IMR-90 (cell line): ENCODE data around the gene AP3S1. TPM values are rescaled to one million over a fixed set of nuclear protein-coding genes. Genes with fewer than 3 reads are reported as not detected.

ENCODE experiments used
- ATAC-seq: fragments of 200-7000 bp; cut with Tn5 transposase; 2 replicates; pipeline ENCODE4 v1.9.1; 2020; ENCODE audit warnings: low read depth, mild to moderate bottlenecking, moderate library complexity
- BruUV-seq: library from RNA; stranded (reverse); fragments of 400-500 nt; replicated peaks from 2 replicates; lab custom pipeline; 2021; lab: Mats Ljungman, UMichigan
- CTCF ChIA-PET: fragments of 300-600 bp; formaldehyde crosslinking; extraction: SDS; loops from one replicate; lab custom pipeline; 2021; ENCODE audit warnings: antibody characterized with exemption; lab: Yijun Ruan, JAX
- POLR2A ChIA-PET: fragments of 300-600 bp; sonication (Branson Sonifier 250); formaldehyde crosslinking; loops from one replicate; lab custom pipeline; 2022; ENCODE audit warnings: antibody characterized with exemption; ENCODE audit not compliant: unreplicated experiment; lab: Charles Lee
- DNase-seq: peaks from one replicate; pipeline ENCODE4 v3.0.0; 2013
- H2AFZ ChIP-seq: replicated peaks from 2 replicates; pipeline ENCODE3; 2013; ENCODE audit warnings: low read length, mild to moderate bottlenecking; ENCODE audit not compliant: poor library complexity
- H2AK5ac ChIP-seq: 2 replicates; pipeline ENCODE4 v1.6.1; 2013; ENCODE audit warnings: low read depth, low read length, inconsistent platforms
- H2AK9ac ChIP-seq: replicated peaks from 2 replicates; pipeline ENCODE3; 2013; ENCODE audit warnings: mild to moderate bottlenecking, low read depth, low read length, moderate library complexity; ENCODE audit not compliant: poor library complexity
- H2BK120ac ChIP-seq: 2 replicates; pipeline ENCODE4 v1.6.1; 2013; ENCODE audit warnings: low read depth, low read length, inconsistent platforms
- H2BK15ac ChIP-seq: 3 replicates; pipeline ENCODE4 v1.6.1; 2013; ENCODE audit warnings: low read depth, low read length, inconsistent platforms
- H2BK20ac ChIP-seq: 2 replicates; pipeline ENCODE4 v1.6.1; 2013; ENCODE audit warnings: low read depth, mild to moderate bottlenecking, inconsistent platforms, low read length, moderate library complexity
- H2BK5ac ChIP-seq: 2 replicates; pipeline ENCODE4 v1.6.1; 2013; ENCODE audit warnings: mild to moderate bottlenecking, low read depth, low read length, inconsistent platforms; ENCODE audit not compliant: poor library complexity, severe bottlenecking
- H3K14ac ChIP-seq: replicated peaks from 2 replicates; pipeline ENCODE4 v1.6.1; 2013; ENCODE audit warnings: low read depth, low read length, inconsistent platforms
- H3K18ac ChIP-seq: 2 replicates; pipeline ENCODE4 v1.6.1; 2013; ENCODE audit warnings: low read depth, low read length, control low read depth
- H3K23ac ChIP-seq: 2 replicates; pipeline ENCODE4 v1.6.1; 2013; ENCODE audit warnings: low read depth, low read length, inconsistent platforms
- H3K27ac ChIP-seq: 2 replicates; pipeline ENCODE4 v1.5.1; 2013; ENCODE audit warnings: mild to moderate bottlenecking, control low read depth, low read length; ENCODE audit not compliant: insufficient read depth
- H3K27me3 ChIP-seq: 2 replicates; pipeline ENCODE4 v1.6.1; 2013; ENCODE audit warnings: low read length; ENCODE audit not compliant: control insufficient read depth, insufficient read depth
- H3K36me3 ChIP-seq: 2 replicates; pipeline ENCODE4 v1.6.1; 2013; ENCODE audit warnings: low read length, mixed read lengths; ENCODE audit not compliant: control insufficient read depth, insufficient read depth
- H3K4ac ChIP-seq: 2 replicates; pipeline ENCODE4 v1.6.1; 2013; ENCODE audit warnings: low read depth, low read length, inconsistent platforms
- H3K4me1 ChIP-seq: 2 replicates; pipeline ENCODE4 v1.6.1; 2013; ENCODE audit warnings: low read length, mixed read lengths; ENCODE audit not compliant: control insufficient read depth, insufficient read depth
- H3K4me2 ChIP-seq: 2 replicates; pipeline ENCODE4 v1.6.1; 2013; ENCODE audit warnings: low read depth, mild to moderate bottlenecking, control low read depth, low read length, moderate library complexity
- H3K4me3 ChIP-seq: 2 replicates; pipeline ENCODE4 v1.5.1; 2013; ENCODE audit warnings: low read depth, mild to moderate bottlenecking, control low read depth, low read length, moderate library complexity; ENCODE audit not compliant: insufficient read depth
- H3K56ac ChIP-seq: 2 replicates; pipeline ENCODE4 v1.6.1; 2013; ENCODE audit warnings: low read length, inconsistent platforms; ENCODE audit not compliant: insufficient read depth; ENCODE audit errors: extremely low read depth
- H3K79me1 ChIP-seq, 2 experiments: 2 replicates each; pipeline ENCODE4 v1.6.1; 2013; ENCODE audit warnings: low read length in 2 of 2, inconsistent platforms in 1 of 2, low read depth in 1 of 2
- H3K9ac ChIP-seq: 2 replicates; pipeline ENCODE4 v1.6.1; 2013; ENCODE audit warnings: low read depth, low read length, control low read depth
- H3K9me1 ChIP-seq: 2 replicates; pipeline ENCODE4 v1.6.1; 2013; ENCODE audit warnings: low read length, inconsistent platforms; ENCODE audit not compliant: insufficient read depth
- H3K9me3 ChIP-seq: 2 replicates; pipeline ENCODE4 v1.6.1; 2013; ENCODE audit warnings: low read length; ENCODE audit not compliant: control insufficient read depth, insufficient read depth
- H4K20me1 ChIP-seq: 2 replicates; pipeline ENCODE4 v1.6.1; 2013; ENCODE audit warnings: low read length, inconsistent platforms; ENCODE audit not compliant: insufficient read depth
- H4K5ac ChIP-seq: 2 replicates; pipeline ENCODE4 v1.6.1; 2013; ENCODE audit warnings: mild to moderate bottlenecking, low read depth, low read length, control low read depth
- H4K8ac ChIP-seq, 2 experiments: 2 replicates each; pipeline ENCODE4 v1.6.1; 2013; ENCODE audit warnings: low read depth in 2 of 2, low read length in 2 of 2, control low read depth in 1 of 2, inconsistent platforms in 1 of 2
- H4K91ac ChIP-seq: 2 replicates; pipeline ENCODE4 v1.6.1; 2013; ENCODE audit warnings: low read depth, low read length, inconsistent platforms; ENCODE audit not compliant: insufficient read depth
- BHLHE40 ChIP-seq: fragments of 150-350 bp; IDR thresholded peaks from 2 replicates; pipeline ENCODE4 v1.6.1; 2016; ENCODE audit warnings: mild to moderate bottlenecking, low read depth, low read length
- CEBPB ChIP-seq: IDR thresholded peaks from 2 replicates; pipeline ENCODE4 v1.6.1; 2012; ENCODE audit warnings: low read depth, low read length, improper control_type of control experiment
- MAZ ChIP-seq: IDR thresholded peaks from 2 replicates; pipeline ENCODE4 v1.6.1; 2012; ENCODE audit warnings: low read depth, mild to moderate bottlenecking, low read length, improper control_type of control experiment, moderate library complexity, borderline replicate concordance
- RCOR1 ChIP-seq: IDR thresholded peaks from 2 replicates; pipeline ENCODE4 v1.6.1; 2012; ENCODE audit warnings: mild to moderate bottlenecking, low read length, improper control_type of control experiment; ENCODE audit not compliant: insufficient replicate concordance
- WGBS, 2 experiments: methylation state at CpG; one replicate each; pipeline versions ENCODE4 v1.1.5 to v1.1.7; 2013; ENCODE audit warnings: missing lambda C conversion rate in 2 of 2; ENCODE audit not compliant: insufficient read length in 1 of 2; ENCODE audit errors: extremely low coverage in 2 of 2; 5-methylcytosine and 5-hydroxymethylcytosine counted together
- dilution Hi-C: fragments of 300-500 bp; cut with HindIII; formaldehyde crosslinking; loops from one replicate; pipeline ENCODE4 v1.14.3; 2018; ENCODE audit warnings: low sequenced_read_pairs; ENCODE audit not compliant: unreplicated experiment
- in situ Hi-C: fragments of 300-500 bp; cut with MboI; formaldehyde crosslinking; loops from 3 replicates; pipeline ENCODE4 v1.14.3; 2019; ENCODE audit warnings: low sequenced_read_pairs, inconsistent platforms, mixed read lengths
- intact Hi-C: fragments of 100-400 bp; cut with micrococcal nuclease; formaldehyde crosslinking; loops from 2 replicates; pipeline ENCODE4 v1.10.0; 2022
- polyA plus RNA-seq, 3 experiments: library from polyadenylated mRNA; depleted of rRNA; stranded (reverse); fragments of >200 nt; gene quantifications; 2 replicates each; pipeline ENCODE4 v1.2.3, GENCODE V29; 2012; ENCODE audit warnings: low replicate concordance in 1 of 3
- total RNA-seq: library from RNA; depleted of rRNA; stranded (reverse); fragments of >200 nt; gene quantifications from 2 replicates; pipeline ENCODE4 v1.2.3, GENCODE V29; 2012
- TF ChIP-seq, protein P1 (sequence below): conservative IDR thresholded peaks from 2 replicates; pipeline ENCODE4 v1.5.1; 2012; ENCODE audit warnings: mild to moderate bottlenecking, low read depth, low read length, improper control_type of control experiment
- TF ChIP-seq, protein P2 (sequence below): fragments of 150-350 bp; IDR thresholded peaks from 2 replicates; pipeline ENCODE4 v1.6.1; 2017; ENCODE audit warnings: mild to moderate bottlenecking, antibody characterized with exemption, low read length, low read depth
- TF ChIP-seq, protein P3 (sequence below): fragments of 150-350 bp; IDR thresholded peaks from 2 replicates; pipeline ENCODE4 v1.6.1; 2016; ENCODE audit warnings: low read depth, mild to moderate bottlenecking, low read length, moderate library complexity, borderline replicate concordance

The AP3S1 gene
- total and polyA plus RNA-seq, 2 of the 4 experiments (the other 2 are of a cell fraction) = 21.9 to 73.1 TPM

DNA sequence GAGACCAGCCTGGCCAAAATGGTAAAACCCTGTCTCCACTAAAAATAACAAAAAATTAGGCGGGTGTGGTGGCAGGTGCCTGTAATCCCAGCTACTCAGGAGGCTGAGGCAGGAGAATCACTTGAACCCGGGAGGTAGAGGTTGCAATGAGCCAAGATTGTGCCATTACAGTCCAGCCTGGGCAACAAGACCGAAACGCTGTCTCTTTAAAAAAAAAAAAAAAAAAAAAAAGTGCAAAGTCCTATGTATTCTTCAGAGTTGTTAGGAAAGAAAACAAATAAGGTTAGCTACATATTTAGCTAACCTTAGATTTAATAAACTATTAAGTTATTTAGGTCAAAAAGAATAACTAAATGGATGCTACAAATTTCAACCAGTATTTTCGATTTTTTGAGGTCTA is 11.8 kb upstream of the AP3S1 start:
- intact Hi-C loops = loop anchor here (10.0 kb wide), 1 partner anchor 285 kb away; the partner anchor contains the start of gene FEM1C

More for the DNA sequence above, 11.8 kb upstream of the AP3S1 start:
- H3K4me3 ChIP-seq = no peak overlapping the region
- H4K20me1 ChIP-seq = no peaks in the 10 kb centered on the region
- H2BK15ac ChIP-seq = no peak overlapping the region
- no peak overlapping the region for H3K9ac ChIP-seq
- no peak overlapping the region for H2AFZ ChIP-seq
- no peak overlapping the region for H2BK20ac ChIP-seq
- no peak overlapping the region for H3K56ac ChIP-seq
- ChIA-PET POLR2A (interaction anchor here (0.7 kb wide), 1 partner anchor 477 kb away, joined by 28 read pairs; no protein-coding TSS in a partner anchor), CTCF (no interaction called here)
- no peak overlapping the region for H3K4ac ChIP-seq
- H3K9me1 ChIP-seq = no peaks in the 10 kb centered on the region
- no peaks in the 10 kb centered on the region for H3K27me3 ChIP-seq
- H3K18ac ChIP-seq = no peak overlapping the region
- no peak overlapping the region for H3K14ac ChIP-seq
- H3K27ac ChIP-seq = no peak overlapping the region
- no peak overlapping the region for H2BK5ac ChIP-seq
- H4K91ac ChIP-seq = no peak overlapping the region
- DNase-seq = no peak
- H2AK9ac ChIP-seq = no peak overlapping the region
- peaks cover 9% of the 10 kb centered on the region for H3K36me3 ChIP-seq
- H2AK5ac ChIP-seq = no peak overlapping the region
- H3K9me3 ChIP-seq = no peaks in the 10 kb centered on the region; the same call in 1 of the 2 replicates
- H4K5ac ChIP-seq = no peak overlapping the region
- H4K8ac ChIP-seq = no peak overlapping the region
- H3K79me1 ChIP-seq = peaks cover 3 to 4% of the 10 kb centered on the region in 2 experiments; a peak in 3 of 4 replicates
- ATAC-seq = no peak
- no peak overlapping the region for H3K4me2 ChIP-seq
- TF ChIP-seq, protein P1, sequence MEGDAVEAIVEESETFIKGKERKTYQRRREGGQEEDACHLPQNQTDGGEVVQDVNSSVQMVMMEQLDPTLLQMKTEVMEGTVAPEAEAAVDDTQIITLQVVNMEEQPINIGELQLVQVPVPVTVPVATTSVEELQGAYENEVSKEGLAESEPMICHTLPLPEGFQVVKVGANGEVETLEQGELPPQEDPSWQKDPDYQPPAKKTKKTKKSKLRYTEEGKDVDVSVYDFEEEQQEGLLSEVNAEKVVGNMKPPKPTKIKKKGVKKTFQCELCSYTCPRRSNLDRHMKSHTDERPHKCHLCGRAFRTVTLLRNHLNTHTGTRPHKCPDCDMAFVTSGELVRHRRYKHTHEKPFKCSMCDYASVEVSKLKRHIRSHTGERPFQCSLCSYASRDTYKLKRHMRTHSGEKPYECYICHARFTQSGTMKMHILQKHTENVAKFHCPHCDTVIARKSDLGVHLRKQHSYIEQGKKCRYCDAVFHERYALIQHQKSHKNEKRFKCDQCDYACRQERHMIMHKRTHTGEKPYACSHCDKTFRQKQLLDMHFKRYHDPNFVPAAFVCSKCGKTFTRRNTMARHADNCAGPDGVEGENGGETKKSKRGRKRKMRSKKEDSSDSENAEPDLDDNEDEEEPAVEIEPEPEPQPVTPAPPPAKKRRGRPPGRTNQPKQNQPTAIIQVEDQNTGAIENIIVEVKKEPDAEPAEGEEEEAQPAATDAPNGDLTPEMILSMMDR = no peak
- TF ChIP-seq, protein P2, sequence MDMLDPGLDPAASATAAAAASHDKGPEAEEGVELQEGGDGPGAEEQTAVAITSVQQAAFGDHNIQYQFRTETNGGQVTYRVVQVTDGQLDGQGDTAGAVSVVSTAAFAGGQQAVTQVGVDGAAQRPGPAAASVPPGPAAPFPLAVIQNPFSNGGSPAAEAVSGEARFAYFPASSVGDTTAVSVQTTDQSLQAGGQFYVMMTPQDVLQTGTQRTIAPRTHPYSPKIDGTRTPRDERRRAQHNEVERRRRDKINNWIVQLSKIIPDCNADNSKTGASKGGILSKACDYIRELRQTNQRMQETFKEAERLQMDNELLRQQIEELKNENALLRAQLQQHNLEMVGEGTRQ = no peak
- TF ChIP-seq MAZ (no peak), CEBPB (no peak), RCOR1 (no peak), BHLHE40 (no peak)
- TF ChIP-seq, protein P3, sequence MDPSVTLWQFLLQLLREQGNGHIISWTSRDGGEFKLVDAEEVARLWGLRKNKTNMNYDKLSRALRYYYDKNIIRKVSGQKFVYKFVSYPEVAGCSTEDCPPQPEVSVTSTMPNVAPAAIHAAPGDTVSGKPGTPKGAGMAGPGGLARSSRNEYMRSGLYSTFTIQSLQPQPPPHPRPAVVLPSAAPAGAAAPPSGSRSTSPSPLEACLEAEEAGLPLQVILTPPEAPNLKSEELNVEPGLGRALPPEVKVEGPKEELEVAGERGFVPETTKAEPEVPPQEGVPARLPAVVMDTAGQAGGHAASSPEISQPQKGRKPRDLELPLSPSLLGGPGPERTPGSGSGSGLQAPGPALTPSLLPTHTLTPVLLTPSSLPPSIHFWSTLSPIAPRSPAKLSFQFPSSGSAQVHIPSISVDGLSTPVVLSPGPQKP = no peak
- H2BK120ac ChIP-seq = no peak overlapping the region
- no peaks in the 10 kb centered on the region for H3K4me1 ChIP-seq
- no peak overlapping the region for H3K23ac ChIP-seq
- in situ Hi-C loops = loop anchor here (25.0 kb wide), 1 partner anchor 543 kb away; the partner anchor contains the start of gene CCDC112
- BruUV-seq = no TSS peak
- WGBS, 2 experiments = no CpG with 5 or more reads among the region's 5 CpGs
- dilution Hi-C loops = no loop called here
